Ishikawa (cell line): ENCODE measurements around the gene JPH2.

Experiments used
- CEBPB ChIP-seq: IDR thresholded peaks from 2 replicates; pipeline ENCODE4 v1.6.1; 2012
- EGR1 ChIP-seq: IDR thresholded peaks from 2 replicates; pipeline ENCODE4 v1.6.1; 2012
- TEAD4 ChIP-seq: IDR thresholded peaks from 2 replicates; pipeline ENCODE4 v1.6.1; 2012
- ZBTB7A ChIP-seq: IDR thresholded peaks from 2 replicates; pipeline ENCODE4 v1.6.1; 2012; ENCODE audit warnings: low read depth

DNA sequence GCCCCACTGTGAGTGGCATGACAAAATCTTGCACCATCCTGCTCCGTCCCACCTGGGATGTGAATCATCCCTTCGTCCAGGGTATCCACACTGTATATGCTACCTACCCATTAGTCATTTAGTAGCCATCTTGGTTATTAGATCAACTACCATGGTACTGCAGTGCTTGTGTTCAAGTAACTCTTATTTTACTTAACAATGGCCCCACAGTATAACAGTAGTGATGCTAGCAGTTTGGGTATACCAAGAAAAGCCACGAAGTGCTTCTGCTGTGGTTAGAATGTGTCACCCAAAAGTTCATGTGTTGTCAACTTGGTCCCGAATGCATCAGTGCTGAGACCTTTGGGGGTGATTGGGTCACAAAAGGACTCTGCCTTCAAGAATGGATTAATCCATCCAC, 11.9 kb upstream of the JPH2 start:
- TF ChIP-seq ZBTB7A (no peak), EGR1 (no peak), TEAD4 (no peak), CEBPB (no peak)
